A673 (cell line): ENCODE data around the gene GABRA6. TPM values are rescaled to one million over a fixed set of nuclear protein-coding genes. Genes with fewer than 3 reads are reported as not detected.

Experiments used
- Bru-seq: library from RNA; stranded (reverse); fragments of 400-500 nt; gene quantifications from one replicate; lab custom pipeline; 2021; lab: Mats Ljungman, UMichigan
- BruChase-seq, 2 experiments: library from RNA; stranded (reverse); fragments of 400-500 nt; gene quantifications; one replicate each; lab custom pipeline; 2021; lab: Mats Ljungman, UMichigan
- BruUV-seq: library from RNA; stranded (reverse); fragments of 400-500 nt; replicated peaks from 2 replicates; lab custom pipeline; 2021; lab: Mats Ljungman, UMichigan
- CTCF ChIA-PET: fragments of 300-600 bp; sonication (Branson Sonifier 250); formaldehyde crosslinking; loops from one replicate; lab custom pipeline; 2022; ENCODE audit warnings: antibody characterized with exemption; lab: Charles Lee
- POLR2A ChIA-PET: fragments of 300-600 bp; sonication (Branson Sonifier 250); formaldehyde crosslinking; loops from one replicate; lab custom pipeline; 2022; ENCODE audit warnings: antibody characterized with exemption; ENCODE audit not compliant: low non-redundant PET; lab: Charles Lee
- DNase-seq: peaks from one replicate; pipeline ENCODE4 v3.0.0-alpha.2; 2015; ENCODE audit warnings: low spot score
- H3K27ac ChIP-seq: fragments of 200-600 bp; sonication (generic); 2 replicates; pipeline ENCODE4 v1.5.1; 2016; ENCODE audit warnings: mixed run types, low read depth, mild to moderate bottlenecking, mixed read lengths, antibody characterized with exemption, low read length; ENCODE audit not compliant: poor library complexity, severe bottlenecking
- H3K27me3 ChIP-seq: fragments of 200-600 bp; sonication (generic); replicated peaks from 2 replicates; pipeline ENCODE4 v1.6.1; 2017; ENCODE audit warnings: mixed run types, low read depth, mild to moderate bottlenecking, mixed read lengths, antibody characterized with exemption, low read length; ENCODE audit not compliant: insufficient read depth, poor library complexity
- H3K36me3 ChIP-seq: fragments of 200-600 bp; sonication (generic); 2 replicates; pipeline ENCODE4 v1.6.1; 2016; ENCODE audit warnings: mixed run types, mild to moderate bottlenecking, mixed read lengths, antibody characterized with exemption, low read length; ENCODE audit not compliant: insufficient read depth, poor library complexity, severe bottlenecking
- H3K4me1 ChIP-seq: fragments of 200-600 bp; sonication (generic); 2 replicates; pipeline ENCODE4 v1.6.1; 2017; ENCODE audit warnings: mixed run types, mild to moderate bottlenecking, mixed read lengths, antibody characterized with exemption, low read length; ENCODE audit not compliant: insufficient read depth, poor library complexity, severe bottlenecking
- H3K4me3 ChIP-seq: fragments of 200-600 bp; sonication (generic); 2 replicates; pipeline ENCODE4 v1.5.1; 2016; ENCODE audit warnings: low read depth, mixed run types, mild to moderate bottlenecking, mixed read lengths, low read length; ENCODE audit not compliant: poor library complexity, severe bottlenecking
- H3K9me3 ChIP-seq: fragments of 200-600 bp; sonication (generic); 2 replicates; pipeline ENCODE4 v1.6.1; 2016; ENCODE audit warnings: mixed run types, low read depth, mild to moderate bottlenecking, mixed read lengths, antibody characterized with exemption, low read length; ENCODE audit not compliant: poor library complexity, severe bottlenecking
- EZH2 ChIP-seq: fragments of 200-600 bp; sonication (generic); IDR thresholded peaks from 2 replicates; pipeline ENCODE4 v1.6.1; 2017; ENCODE audit warnings: borderline replicate concordance, low read depth, mild to moderate bottlenecking, mixed read lengths, antibody characterized with exemption, low read length; ENCODE audit not compliant: poor library complexity, severe bottlenecking
- intact Hi-C: fragments of 100-400 bp; cut with micrococcal nuclease; formaldehyde crosslinking; loops from one replicate; pipeline ENCODE4 v1.10.0; 2022; ENCODE audit not compliant: unreplicated experiment
- long read RNA-seq: library from polyadenylated mRNA; stranded (forward); transcript quantifications from one replicate; pipeline ENCODE4 v2.0.0, GENCODE V29; 2022
- total RNA-seq: library from RNA; stranded (reverse); gene quantifications from 2 replicates; pipeline ENCODE4 v1.2.3, GENCODE V29; 2021
- TF ChIP-seq, protein P1 (sequence below): fragments of 300-800, 200-600 bp; sonication (generic); conservative IDR thresholded peaks from 2 replicates; pipeline ENCODE4 v1.5.1; 2017; ENCODE audit warnings: low read depth, mild to moderate bottlenecking, antibody characterized with exemption, low read length, moderate library complexity, mixed read lengths

Gene GABRA6
- total RNA-seq: not detected in 2 replicates
- not detected for Bru-seq, nascent RNA
- not detected for BruChase-seq, experiment 1, labeled RNA remaining after a 2-hour chase
- BruChase-seq, experiment 2, labeled RNA remaining after a 6-hour chase: not detected
- long read RNA-seq: 0 reads

GRCh38 chr5:161685461-161685860 lies at the start of gene GABRA6:
Gene GABRA6 (plus strand): TSS chr5:161685721. CDS start chr5:161685990, 269 bp downstream.
- intact Hi-C loops: no loop called here
- DNase-seq: no peak
- CTCF ChIA-PET: no interaction called here
- Histone ChIP-seq H3K27me3 (no peaks in the 10 kb centered on the region), H3K4me1 (no peaks in the 10 kb centered on the region), H3K27ac (no peak within 1 kb of the TSS), H3K36me3 (no peaks in the 10 kb centered on the region), H3K4me3 (no peak within 1 kb of the TSS), H3K9me3 (no peaks in the 10 kb centered on the region)
- POLR2A ChIA-PET: no interaction called here
- TF ChIP-seq, protein P1, sequence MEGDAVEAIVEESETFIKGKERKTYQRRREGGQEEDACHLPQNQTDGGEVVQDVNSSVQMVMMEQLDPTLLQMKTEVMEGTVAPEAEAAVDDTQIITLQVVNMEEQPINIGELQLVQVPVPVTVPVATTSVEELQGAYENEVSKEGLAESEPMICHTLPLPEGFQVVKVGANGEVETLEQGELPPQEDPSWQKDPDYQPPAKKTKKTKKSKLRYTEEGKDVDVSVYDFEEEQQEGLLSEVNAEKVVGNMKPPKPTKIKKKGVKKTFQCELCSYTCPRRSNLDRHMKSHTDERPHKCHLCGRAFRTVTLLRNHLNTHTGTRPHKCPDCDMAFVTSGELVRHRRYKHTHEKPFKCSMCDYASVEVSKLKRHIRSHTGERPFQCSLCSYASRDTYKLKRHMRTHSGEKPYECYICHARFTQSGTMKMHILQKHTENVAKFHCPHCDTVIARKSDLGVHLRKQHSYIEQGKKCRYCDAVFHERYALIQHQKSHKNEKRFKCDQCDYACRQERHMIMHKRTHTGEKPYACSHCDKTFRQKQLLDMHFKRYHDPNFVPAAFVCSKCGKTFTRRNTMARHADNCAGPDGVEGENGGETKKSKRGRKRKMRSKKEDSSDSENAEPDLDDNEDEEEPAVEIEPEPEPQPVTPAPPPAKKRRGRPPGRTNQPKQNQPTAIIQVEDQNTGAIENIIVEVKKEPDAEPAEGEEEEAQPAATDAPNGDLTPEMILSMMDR: no peak
- no peak for TF ChIP-seq EZH2
- BruUV-seq: no TSS peak

DNA sequence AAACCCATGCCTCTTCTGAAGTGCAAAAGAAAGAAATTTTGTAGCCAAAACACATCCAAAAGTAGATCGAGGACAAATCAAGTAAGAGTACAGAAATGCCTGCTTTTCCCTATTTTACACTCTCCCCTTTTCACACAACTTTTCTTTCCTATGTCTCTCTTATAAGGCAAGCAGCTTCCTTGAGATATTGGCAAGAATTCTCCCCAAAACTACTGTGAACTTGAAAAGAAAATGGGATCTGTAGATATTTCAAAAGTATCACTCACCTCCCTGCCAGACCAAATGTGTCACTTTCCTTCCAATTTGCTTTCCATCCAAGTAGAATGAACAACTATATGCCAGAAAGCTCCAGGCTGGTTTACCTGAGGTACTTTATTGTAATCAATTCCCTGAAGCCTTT lies 47.9 kb upstream of the GABRA6 start:
- TF ChIP-seq, protein P1: no peak
- TF ChIP-seq EZH2: no peak
- Histone ChIP-seq H3K9me3 (no peaks in the 10 kb centered on the region), H3K36me3 (no peaks in the 10 kb centered on the region), H3K4me1 (no peaks in the 10 kb centered on the region), H3K27me3 (no peaks in the 10 kb centered on the region), H3K27ac (no peak overlapping the region), H3K4me3 (no peak overlapping the region)
- CTCF ChIA-PET: no interaction called here
- DNase-seq: no peak
- intact Hi-C loops: no loop called here
- no TSS peak for BruUV-seq
- POLR2A ChIA-PET: no interaction called here

- Histone ChIP-seq H3K27me3 (no peaks in the 10 kb centered on the region), H3K4me3 (no peak overlapping the region), H3K4me1 (no peaks in the 10 kb centered on the region), H3K27ac (no peak overlapping the region), H3K36me3 (no peaks in the 10 kb centered on the region), H3K9me3 (no peaks in the 10 kb centered on the region)
- no TSS peak for BruUV-seq
- ChIA-PET CTCF (no interaction called here), POLR2A (no interaction called here)
- DNase-seq: no peak
- TF ChIP-seq EZH2: no peak
- TF ChIP-seq, protein P1: no peak
- intact Hi-C loops: no loop called here
Measured at GRCh38 chr5:161641444-161641843, 44.1 kb upstream of the GABRA6 start.
